Subcutaneous adipose tissue (tissue), 4 donors: ENCODE data around the gene TRIO. TPM values are rescaled to one million over a fixed set of nuclear protein-coding genes. Genes with fewer than 3 reads are reported as not detected.

Source experiments
- CTCF ChIP-seq: fragments of 450-650 bp; IDR thresholded peaks from one replicate; pipeline ENCODE4 v1.5.1; 2016; ENCODE audit warnings: low read depth, mild to moderate bottlenecking, control low read depth, antibody characterized with exemption, moderate library complexity
- total RNA-seq, 4 donors: library from RNA; depleted of rRNA; stranded (reverse); fragments of >200 nt; gene quantifications; one replicate each; pipeline ENCODE4 v1.1.0, GENCODE V29; 2016

The TRIO gene
- total RNA-seq, 4 donors from 2014 or later: 193 to 238 (median 212) TPM

GRCh38 chr5:14407051-14407450, 263.9 kb downstream of the TRIO start:
- TF ChIP-seq CTCF: no peak

- no peak for TF ChIP-seq CTCF
These were observed 264.6 kb downstream of the TRIO start for GRCh38 chr5:14407746-14408175.

- no peak for TF ChIP-seq CTCF
These were observed 265.9 kb downstream of the TRIO start for GRCh38 chr5:14408969-14409586.

- TF ChIP-seq CTCF: no peak
These were observed 266.9 kb downstream of the TRIO start for GRCh38 chr5:14410068-14410393.

- no peak for TF ChIP-seq CTCF
These were observed 267.5 kb downstream of the TRIO start for GRCh38 chr5:14410394-14411201.

GRCh38 chr5:14411216-14411615, 268.1 kb downstream of the TRIO start:
- no peak for TF ChIP-seq CTCF

- no peak for TF ChIP-seq CTCF
These were observed 270.2 kb downstream of the TRIO start for GRCh38 chr5:14413331-14413750.
